ENCODE results near the gene UTS2B.

Gene UTS2B

DNA sequence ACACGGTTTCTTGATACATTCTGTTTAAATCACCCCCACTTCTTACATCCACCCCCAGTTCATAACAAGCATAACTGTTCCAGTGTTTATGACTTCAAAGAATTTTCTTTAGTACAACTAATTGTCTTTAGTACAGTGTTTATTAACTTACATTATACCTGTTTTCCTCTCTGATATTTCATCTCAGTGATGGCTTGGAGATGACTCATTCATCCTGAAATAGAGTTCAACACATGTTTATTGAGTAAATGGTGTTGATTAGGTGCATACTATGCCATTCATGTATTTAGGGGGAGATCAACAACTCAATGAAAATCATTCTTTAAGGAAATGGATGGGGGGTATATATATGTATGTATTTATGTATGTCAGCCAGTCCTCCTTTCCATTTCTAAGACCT lies 21.7 kb upstream of the UTS2B start:
- no peak for DNase-seq (ENCODE audit: low read depth in 2 of 2)

DNA sequence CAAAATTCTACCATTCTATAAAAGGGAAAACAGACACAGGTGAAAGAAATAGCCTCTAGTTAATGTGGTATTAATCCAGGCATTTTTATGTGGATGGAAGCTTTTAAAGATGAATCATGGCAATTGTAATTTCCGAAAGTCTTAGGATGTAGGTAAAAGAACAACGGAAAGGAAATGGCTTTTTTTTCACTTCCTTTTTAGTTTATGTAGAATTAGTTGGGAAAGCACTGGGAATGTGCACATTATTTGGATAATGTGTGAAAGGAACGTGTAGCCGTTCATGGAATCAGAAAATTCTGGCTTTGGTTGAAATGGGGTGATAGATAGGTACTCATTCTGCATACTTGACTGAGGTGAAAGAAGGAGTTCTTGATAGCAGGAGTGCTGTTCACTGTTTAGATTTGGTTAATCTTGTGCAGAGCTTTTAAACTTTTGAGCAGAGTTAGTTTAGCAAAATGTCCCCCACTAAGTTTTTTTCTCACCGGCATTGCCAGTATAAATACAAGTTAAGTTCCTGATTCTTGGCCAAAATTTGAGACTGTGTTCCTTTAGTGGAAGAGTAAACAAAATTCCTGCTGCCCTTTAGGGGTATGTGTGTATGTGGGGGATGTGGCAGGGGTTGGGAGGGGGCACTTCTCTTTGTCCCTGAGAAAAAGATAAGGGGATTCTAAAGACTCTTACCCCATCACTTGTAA lies 20.2 kb upstream of the UTS2B start:
- no peak for DNase-seq (ENCODE audit: low read depth in 2 of 2)

DNA sequence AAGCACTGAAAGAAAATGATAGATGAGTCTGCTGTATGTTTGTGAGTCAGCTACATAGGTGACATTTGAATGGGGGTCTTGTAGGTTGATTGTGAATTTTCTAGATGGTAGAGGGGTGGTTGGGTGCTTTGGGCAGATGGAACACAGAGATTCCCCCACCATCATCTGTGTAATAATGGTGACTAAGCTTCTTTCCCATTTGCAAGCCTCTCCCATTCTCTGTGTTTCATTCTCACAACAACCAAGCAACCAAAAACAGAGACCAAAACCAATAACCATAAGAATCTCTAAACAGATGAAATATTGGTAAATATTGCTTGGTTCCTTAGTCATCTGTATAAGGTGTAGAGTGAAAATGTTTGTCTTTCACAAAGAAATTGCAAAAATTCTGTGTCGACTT lies 17.8 kb upstream of the UTS2B start:
- no peak for DNase-seq (ENCODE audit: low read depth in 2 of 2)

DNA sequence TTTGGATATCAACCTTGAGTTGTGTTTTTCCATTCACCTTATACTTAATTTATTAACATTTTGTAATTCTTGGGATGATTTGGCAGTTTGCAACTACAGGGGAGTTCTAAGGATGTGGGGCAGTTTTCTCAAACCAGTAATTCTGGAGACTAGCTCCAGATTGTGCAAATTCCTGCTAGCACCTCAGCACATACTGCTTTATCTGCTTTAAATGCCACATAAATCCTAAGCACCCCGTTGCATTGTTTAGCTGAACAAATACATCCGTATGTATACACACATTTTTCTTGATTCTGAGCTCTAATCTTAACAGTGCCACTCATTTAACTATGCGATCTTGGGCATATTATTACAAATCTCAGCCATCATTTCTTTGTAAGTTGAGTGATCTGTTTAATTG lies 16.9 kb upstream of the UTS2B start:
- DNase-seq (ENCODE audit: low read depth in 2 of 2) = no peak

DNA sequence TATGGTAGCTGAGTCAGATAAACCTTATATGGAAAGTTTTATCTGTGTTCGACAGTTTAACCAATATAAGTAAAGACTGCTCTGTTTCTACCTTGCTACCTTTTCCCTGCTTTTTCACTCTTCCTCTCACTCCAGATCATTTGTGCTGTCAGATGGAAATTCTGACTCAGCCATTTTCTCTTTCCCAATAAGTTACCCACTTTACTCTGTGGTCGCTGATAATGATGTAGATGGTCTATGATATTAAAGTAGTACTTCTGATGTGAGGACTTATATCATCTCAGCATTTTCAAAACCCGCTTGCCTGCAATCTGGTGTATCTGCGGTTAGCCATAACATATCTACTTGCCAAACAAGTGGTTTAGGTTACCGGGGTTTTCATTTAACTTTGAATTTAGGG lies 15.0 kb upstream of the UTS2B start:
- no peak for DNase-seq (ENCODE audit: low read depth in 2 of 2)

DNA sequence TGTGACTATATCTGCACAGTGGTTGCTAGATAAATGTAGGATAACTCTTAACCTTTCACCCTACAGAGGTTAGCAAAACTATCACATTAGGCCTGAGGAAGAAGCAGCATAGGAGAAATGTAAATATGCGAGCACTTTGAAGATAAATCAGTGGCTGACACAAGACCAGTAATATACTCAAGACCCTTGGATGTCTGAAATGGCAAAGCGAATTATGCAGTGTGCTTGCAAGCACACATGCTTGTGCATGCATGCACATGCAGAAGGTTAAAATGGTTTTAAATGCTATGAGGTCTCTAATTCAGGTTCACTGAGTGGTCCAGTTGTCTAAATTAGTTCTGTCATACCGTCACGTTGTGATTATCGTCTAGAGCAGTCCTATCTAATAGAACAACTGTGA lies 13.6 kb upstream of the UTS2B start:
- DNase-seq (ENCODE audit: low read depth in 2 of 2) = no peak

DNA sequence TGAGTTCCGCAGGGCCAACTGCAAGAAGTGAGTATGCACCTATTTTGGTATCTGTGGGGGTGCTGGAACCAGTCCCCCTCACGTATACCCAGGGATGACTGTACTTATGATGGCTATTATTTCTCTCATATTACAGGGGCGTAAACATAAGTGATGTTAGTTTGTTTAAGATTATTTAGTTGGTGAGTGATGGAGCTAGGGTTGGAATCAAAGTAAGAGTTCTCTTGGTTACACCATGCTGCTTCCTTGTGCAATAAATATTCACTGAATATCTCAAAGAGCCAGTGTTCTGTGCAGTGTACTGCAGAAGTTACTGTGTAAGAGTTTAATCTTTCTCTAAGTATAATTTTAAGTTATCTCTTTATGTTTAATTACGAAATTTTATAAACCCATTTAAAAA lies 12.8 kb upstream of the UTS2B start:
- no peak for DNase-seq (ENCODE audit: low read depth in 2 of 2)

DNA sequence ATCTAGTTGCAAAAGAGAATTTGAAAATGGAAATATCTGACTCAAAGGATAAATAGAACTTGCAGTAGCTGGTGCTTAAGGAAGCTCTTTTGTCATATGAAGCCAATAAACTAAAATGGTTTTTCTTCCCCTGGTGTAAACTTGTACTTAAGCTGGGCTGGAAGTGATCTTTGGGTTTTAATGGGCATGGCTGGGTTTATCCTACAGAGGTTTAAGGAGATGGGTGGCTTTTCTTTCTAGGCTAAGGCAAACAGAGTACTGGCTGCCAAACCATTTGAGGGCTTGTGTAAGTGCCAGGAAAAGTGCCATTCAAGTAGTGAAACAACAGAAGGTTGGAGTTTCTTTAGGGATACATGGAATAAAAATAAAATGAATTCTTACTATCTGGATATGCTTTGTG lies 12.1 kb upstream of the UTS2B start:
- no peak for DNase-seq (ENCODE audit: low read depth in 2 of 2)

DNA sequence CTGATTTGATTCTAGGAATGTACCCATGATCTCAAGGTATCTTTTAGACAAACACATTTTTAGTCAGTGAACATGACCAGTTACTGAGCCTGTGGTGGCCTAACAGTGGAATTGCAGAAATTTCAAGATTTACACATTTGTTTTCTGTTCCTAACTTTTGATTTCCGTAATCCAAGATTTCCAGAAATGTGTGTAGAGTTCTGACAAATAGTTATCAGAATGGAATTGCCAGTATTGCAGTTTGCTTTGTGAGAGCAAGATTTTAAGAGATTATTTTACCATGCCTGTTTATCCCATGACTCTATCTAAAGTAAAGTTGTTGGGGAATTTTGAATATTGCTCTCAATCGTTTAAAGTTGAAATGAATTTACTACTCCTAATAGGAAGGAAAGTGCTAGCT lies 11.7 kb upstream of the UTS2B start:
- no peak for DNase-seq (ENCODE audit: low read depth in 2 of 2)

DNA sequence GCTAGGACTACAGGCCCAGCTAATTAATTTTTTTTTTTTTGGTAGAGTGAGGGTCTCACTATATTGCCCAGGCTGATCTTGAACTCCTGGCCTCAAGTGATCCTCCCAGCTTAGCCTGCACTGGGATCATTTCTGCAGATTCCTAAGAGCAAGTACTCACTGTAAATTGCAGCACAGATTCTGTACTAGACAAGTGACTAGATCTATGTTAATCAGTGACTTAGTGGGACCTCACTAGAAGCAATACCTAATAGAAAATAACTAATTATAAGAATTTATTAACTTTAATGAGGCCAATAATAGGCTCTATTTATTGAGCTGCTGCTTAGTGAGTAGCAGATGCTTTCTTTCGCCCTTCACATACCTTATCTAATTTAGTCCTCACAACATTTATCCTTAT lies 10.6 kb upstream of the UTS2B start:
- no peak for DNase-seq (ENCODE audit: low read depth in 2 of 2)

DNA sequence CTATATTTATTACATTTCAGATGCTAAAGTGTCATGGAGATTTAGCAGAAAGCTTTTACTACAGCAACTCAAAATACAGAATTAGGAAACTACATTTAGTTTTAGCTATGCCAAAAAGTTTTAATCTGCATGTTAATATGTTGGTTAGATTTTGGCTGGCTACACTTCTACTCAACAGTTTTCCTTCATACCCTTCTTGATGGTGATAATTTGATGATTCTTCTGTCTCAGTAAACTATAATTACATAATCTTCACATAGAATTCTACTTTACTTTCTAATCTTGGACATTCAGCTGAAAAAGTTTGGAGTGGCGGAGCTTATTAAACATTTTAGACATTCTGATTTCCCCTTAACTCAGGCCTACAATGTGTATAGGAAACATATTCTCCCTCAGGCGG lies 10.0 kb upstream of the UTS2B start:
- DNase-seq (ENCODE audit: low read depth in 2 of 2) = no peak

DNA sequence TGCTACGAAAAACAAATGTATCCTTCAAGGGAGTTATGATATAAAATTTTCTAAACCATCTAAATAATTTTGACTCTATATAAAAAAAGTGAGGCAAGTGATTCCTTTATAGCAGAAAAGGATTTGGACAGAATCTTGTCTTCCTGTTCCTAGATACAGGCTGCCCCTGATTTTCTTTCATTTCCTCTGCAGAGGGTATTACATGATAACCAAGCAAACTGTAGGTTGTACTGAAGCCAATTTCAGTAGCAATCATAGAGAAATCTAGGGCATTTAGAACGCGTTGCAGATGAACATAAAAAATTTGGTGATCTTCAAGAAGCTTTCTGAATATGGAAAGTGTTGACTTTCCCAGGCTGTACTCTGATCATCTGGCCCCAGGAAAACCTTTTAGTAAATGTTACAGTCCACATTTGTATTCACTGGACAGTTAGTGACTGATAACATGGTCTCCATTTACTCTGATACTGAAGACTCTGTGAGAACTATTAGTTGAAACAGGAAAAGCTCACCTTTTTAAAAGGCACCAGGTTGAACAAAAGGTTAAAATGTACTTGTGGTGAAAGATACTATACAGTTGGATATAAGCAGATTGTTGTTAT lies 9.1 kb upstream of the UTS2B start:
- DNase-seq (ENCODE audit: low read depth in 2 of 2) = no peak

DNA sequence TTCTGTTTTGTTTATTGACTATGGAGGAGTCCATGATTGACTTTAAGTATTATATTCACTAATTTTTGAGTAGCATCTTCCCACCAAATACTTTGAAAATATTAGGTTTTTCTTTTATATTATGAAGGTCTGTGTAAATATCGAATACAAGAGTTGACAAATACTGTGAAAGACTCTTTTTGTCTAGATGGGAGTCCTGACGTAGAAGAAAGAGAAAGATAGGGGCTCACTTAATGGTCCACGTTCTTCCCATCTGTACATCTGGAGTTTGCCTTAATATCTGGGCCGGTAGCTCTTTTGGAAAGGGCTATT lies 7.8 kb upstream of the UTS2B start:
- no peak for DNase-seq (ENCODE audit: low read depth in 2 of 2)

DNA sequence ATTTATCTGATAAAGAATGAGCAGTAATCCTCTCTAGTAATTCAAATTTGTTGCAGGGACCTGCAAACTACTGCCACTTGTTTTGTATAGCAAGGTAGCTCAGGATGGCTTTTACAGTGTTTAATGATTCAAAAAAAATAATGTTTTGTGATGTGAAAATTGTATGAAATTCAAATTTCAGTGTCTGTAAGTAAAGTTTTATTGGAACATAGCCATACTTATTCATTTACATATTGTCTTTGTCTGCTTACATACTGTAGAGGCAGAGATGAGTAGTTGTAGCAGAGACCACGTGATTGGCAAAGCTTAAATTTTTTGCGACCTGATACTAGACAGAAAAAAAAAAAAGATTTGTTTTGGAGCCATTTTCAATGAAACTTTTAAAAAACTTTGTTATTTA lies 6.5 kb upstream of the UTS2B start:
- no peak for DNase-seq (ENCODE audit: low read depth in 2 of 2)

DNA sequence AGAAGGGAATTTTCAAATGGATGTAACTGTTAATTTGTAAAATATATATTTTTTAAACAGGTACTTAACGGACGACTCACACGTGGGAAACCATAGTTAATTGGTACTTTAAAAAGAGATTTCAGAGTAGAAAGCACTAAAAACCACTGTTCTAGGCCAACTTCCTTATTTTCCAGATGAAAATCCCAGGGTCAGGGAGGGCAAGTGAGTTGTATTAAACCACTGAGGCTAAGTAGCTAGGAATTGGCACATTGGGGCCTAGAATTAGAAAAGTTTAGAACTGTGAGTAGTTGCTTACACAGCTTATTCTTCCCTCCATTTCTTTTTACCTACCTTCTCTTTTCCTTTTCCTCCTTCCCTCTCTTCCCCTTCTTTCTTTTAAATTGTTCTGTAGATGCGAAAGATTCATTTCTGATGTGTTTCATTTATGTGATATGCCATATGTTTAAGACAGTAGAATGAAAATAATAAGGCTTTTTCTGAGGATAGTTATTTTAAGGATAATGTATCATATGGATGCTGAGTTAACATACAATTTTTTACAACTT lies 4.1 kb upstream of the UTS2B start:
- no peak for DNase-seq (ENCODE audit: low read depth in 2 of 2)

DNA sequence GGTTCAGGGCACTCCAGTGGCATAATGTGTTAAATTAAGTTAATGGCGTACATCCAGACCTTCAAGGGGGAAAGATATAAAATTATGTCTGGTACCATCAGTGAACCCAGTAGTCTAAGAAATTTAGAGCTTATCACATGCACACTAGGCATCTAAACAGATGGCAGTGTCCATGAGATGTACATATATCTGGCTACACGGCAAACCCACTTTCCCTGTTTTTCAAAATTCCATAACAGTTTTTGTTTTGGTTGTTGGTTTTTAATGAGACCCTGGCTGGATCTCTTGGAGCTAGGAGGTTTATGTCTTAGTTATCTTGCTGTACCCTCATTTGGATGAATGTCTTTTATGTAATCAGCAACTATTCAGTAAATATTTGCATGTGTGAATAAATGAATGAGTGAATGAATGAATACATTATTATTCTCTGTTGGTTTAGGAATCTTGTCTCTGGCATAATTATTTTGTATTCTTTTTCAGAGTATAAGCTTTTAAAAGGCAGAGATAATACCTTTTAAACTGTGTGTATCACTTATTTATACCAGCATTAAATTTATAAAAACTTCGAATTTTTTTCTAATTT lies 3.1 kb upstream of the UTS2B start:
- no peak for DNase-seq (ENCODE audit: low read depth in 2 of 2)

DNA sequence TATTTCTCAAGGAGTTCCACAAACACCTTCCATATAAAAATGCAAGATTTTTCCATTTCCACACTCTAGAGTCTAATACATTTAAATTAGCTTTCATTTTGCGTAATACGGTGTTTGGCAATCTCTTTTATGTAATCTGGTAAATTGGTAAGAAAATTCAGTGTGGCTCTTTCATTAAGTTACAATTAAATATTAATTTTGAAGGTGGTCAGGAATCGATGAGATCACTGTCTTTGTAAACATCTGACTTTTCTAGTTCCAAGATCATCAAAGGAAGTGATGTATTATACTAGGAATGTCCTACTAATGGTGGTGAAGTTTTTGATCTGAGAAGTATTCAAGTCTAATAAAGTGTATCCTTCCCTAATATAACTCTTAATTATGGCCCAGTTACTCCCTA lies 1.1 kb upstream of the UTS2B start:
- DNase-seq (ENCODE audit: low read depth in 2 of 2) = no peak

DNA sequence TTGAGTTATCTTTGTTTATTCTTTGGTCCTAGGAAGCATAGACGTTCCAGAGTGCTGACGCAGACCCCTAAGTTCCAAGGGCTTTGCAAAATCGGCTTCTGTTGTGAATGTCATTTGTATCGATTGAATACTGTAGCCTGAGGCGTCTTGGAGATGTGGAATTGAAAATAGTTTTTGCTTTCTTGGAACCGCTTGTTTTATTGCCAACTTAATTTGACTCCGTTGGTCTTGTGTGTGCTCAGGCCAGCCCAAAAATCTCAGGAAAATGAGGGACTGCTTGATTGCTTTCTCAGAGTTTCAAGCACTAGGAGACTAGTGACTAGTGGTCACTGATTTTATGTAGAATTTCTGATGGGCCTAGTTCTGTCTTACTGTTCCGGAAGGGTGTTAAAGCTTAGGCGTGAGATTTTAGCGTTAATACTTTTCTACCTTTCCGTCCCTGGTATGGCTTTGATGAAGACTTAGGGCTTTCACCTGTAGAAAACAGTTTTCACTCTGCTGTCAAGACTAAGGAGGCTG lies 263 bp upstream of the UTS2B start:
- no peak for DNase-seq (ENCODE audit: low read depth in 2 of 2)

DNA sequence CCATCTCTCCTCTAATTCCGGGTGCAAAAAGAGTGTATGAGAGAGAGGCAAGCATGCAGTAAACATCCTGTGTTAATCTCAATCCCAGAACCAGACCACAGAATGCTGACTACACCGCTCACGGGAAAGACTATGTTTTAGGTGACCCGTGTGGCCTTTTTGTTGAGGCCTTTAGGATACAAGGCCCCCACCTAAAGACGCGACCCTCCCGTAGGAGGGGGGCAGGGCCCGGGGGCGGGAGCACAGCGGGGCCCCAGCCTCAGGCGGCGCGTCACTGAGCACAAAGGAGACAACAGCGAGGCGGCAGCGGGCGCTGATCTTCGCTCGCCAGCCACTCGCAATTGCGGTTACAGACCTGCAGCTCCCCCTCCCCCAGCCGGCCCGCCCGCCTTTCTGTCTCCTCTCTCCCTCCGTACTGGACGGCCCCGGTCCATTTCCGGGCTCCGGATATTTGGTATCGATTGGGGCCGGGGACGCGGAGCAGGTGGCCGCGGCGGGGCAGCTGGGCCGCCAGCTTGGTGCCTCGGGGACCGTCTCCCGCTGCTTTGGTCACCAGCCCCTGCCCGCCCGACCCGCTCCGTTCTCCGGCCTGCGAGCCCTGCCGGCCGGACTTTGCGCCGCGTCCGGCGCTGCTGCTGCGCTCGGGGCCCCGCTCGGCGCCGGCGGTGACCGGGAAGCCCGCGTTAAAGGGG lies 1.2 kb downstream of the UTS2B start, which contains the start of gene CCDC50:
CCDC50 (plus strand) TSS at position 433 of the 692 bp plus-strand sequence. CDS start 281 bp downstream, outside the sequence.
- DNase-seq (ENCODE audit: low read depth in 2 of 2) = no peak

DNA sequence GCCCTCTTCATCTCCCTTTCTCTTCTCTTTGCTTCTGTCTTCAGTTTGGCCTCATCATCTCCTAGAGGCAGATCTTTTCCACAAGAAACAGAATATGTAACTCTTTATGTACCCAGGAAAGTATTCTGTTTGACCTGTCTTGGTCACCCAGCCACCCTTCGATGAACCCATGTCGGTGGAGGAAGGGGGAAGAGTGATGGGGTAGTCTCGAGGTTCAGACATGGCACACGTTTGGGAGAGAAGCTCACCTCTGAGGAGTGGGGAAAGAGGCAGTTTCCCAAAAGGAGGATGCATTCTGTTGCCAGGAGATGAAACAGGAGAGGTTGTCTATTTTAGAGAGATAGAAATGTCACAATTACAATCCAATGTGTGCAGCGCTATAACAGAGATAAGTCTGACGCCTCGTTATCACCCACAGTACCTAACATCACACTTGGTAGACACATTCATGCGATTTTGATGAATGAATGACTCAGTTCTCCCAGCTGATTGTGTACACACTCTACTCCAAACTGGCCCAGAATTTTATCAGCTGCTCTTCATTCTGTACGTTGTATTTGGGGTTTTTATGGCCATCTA lies 1.9 kb downstream of the UTS2B start:
- DNase-seq (ENCODE audit: low read depth in 2 of 2) = no peak

DNA sequence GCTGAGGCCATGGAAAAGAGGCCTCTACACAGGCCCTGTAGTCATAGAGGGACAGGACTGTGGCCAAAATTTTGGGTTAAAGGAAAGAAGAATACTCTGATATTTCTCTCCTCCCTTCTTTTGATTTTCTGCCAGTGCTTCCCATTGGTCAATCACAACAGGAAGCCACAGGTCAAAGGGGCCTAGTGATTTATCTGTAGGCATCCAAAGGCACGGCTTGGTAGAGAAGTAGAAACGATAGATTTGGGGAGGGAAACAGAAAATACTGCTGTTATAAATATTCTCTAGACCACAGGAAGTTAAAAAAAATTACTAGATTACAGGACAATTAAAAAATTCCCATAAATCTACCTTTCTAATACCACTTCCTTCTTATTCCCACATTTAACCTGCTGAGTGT lies 2.8 kb downstream of the UTS2B start:
- no peak for DNase-seq (ENCODE audit: low read depth in 2 of 2)

DNA sequence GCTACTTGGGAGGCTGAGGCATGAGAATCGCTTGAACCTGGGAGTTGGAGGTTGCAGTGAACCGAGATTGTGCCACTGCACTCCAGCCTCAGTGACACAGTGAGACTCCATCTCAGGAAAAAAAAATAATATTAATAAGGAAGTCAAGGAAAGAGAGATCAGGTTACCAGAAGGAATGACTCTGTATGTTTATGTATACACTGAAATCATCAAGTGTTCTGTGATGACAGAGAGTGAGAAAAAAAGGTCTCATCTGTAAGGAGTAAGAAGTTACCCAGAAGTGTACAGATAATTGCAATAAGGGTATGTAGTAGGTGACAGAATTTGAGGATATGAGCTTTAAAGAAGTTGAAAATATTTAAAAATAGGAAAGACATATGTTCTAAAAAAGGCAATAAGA lies 5.4 kb downstream of the UTS2B start:
- DNase-seq (ENCODE audit: low read depth in 2 of 2) = no peak
